GM12892 (cell line): ENCODE measurements around the gene GPR107.

Experiments
- DNase-seq: peaks from one replicate; pipeline ENCODE4 v3.0.0; 2011; ENCODE audit not compliant: insufficient read length
- FAIRE-seq: peaks from 2 replicates; lab custom pipeline; 2011; peaks lifted over from hg19 to GRCh38; lab: Jason Lieb, UNC
- POLR2A ChIP-seq: IDR thresholded peaks from 2 replicates; pipeline ENCODE4 v1.6.1; 2011; ENCODE audit warnings: low read depth, low read length, control low read depth
- POLR2AphosphoS5 ChIP-seq: IDR thresholded peaks from 2 replicates; pipeline ENCODE4 v1.6.1; 2011; ENCODE audit warnings: low read depth, low read length, control low read depth
- TAF1 ChIP-seq: IDR thresholded peaks from 2 replicates; pipeline ENCODE4 v1.6.1; 2011; ENCODE audit warnings: low read depth, mild to moderate bottlenecking, control low read depth, low read length, borderline replicate concordance

GPR107 gene

GRCh38 chr9:130129432-130130061, 75.8 kb downstream of the GPR107 start:
- DNase-seq (no peak), FAIRE-seq (peak; percentile 87)
- no peak for TF ChIP-seq POLR2AphosphoS5
- TF ChIP-seq POLR2A: no peak
- no peak for TF ChIP-seq TAF1

- DNase-seq (no peak), FAIRE-seq (no peak)
- TF ChIP-seq POLR2A (no peak), POLR2AphosphoS5 (no peak), TAF1 (no peak)
These were observed 79.0 kb downstream of the GPR107 start for GRCh38 chr9:130132746-130133145.

GRCh38 chr9:130137081-130137640, 83.5 kb downstream of the GPR107 start:
- TF ChIP-seq POLR2AphosphoS5 (no peak), TAF1 (no peak), POLR2A (no peak; the same call in 1 of the 2 replicates)
- no peak for FAIRE-seq
- DNase-seq: no peak

DNA sequence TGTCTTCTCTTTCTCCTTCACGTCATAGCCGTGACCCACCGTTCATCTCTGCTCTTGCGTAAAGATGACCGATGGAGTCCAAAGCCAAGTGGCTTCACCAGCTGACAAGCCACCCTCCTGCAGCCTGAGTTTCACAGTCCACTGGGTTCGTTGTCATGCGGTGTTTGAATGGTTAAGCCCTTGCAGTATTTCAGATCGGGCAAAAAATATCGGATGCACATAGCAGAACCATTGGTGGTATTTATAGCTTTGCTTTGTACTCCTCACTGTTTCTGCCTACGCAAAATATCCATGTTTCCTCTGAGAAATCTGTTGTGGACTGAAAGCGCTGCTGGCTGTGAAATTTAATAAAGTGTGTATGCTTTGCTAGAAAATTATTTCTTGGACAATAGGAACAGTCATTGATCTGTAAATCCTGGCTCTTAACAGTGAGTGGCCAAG, 84.0 kb downstream of the GPR107 start:
- no peak for FAIRE-seq

DNA sequence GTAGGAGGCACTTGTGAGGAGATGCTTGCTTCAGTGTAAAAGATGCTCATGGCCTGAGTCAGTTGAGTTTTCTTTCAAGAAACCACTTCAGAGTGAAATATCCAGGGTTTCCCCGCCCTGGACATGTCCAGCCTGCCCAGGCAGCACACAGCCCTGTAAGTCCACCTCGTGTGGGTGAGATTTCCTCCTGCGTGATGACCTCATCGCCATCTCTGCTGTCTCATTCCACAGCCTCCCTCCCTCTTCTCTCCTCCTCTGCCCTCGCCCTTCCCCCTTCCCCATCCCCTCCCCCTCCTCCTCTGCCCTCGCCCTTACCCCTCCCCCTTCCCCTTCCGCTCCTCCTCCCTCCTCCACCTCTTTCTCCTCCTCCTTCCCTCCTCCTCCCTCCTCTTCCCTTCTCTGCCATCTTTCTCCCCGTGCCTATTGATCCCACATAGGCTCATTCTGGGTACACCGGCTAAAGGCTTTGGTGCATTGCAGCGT, 84.5 kb downstream of the GPR107 start:
- TF ChIP-seq POLR2A: no peak
- no peak for TF ChIP-seq POLR2AphosphoS5
- TF ChIP-seq TAF1: no peak
- DNase-seq (no peak), FAIRE-seq (no peak)

More for the DNA sequence above, 84.0 kb downstream of the GPR107 start:
- TF ChIP-seq POLR2AphosphoS5 (no peak), POLR2A (no peak), TAF1 (no peak)
- DNase-seq: no peak

DNA sequence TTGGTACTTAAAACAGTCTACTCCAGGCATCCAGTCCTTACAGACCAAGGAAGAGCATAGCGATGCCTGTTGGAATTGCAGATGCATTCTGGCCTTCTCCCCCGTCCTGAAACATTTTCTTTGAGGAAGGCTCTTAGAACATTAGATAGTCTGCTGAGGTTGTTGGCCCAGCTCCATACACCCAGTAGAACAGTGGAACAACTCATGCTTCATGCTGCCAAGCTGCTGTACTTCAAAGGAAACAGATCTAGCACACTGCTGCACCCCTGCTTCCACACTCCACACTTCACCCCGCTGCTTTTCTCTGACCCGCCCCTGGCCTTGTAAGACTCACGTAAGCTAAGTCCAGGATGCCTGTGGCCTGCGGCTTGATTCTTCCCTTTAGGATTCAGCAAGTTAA, 85.1 kb downstream of the GPR107 start:
- DNase-seq (no peak), FAIRE-seq (no peak)
- TF ChIP-seq POLR2A (no peak), POLR2AphosphoS5 (no peak), TAF1 (no peak)

- DNase-seq (no peak), FAIRE-seq (no peak)
- TF ChIP-seq TAF1 (no peak), POLR2A (no peak), POLR2AphosphoS5 (no peak)
These were observed 85.5 kb downstream of the GPR107 start for GRCh38 chr9:130139251-130139650.

- FAIRE-seq (no peak), DNase-seq (no peak)
- TF ChIP-seq POLR2A (no peak), TAF1 (no peak), POLR2AphosphoS5 (no peak)
These were observed 87.0 kb downstream of the GPR107 start for GRCh38 chr9:130140706-130141105.

GRCh38 chr9:130142056-130142455, 88.3 kb downstream of the GPR107 start:
- FAIRE-seq (no peak), DNase-seq (no peak)
- TF ChIP-seq POLR2A: no peak
- no peak for TF ChIP-seq TAF1
- no peak for TF ChIP-seq POLR2AphosphoS5

DNA sequence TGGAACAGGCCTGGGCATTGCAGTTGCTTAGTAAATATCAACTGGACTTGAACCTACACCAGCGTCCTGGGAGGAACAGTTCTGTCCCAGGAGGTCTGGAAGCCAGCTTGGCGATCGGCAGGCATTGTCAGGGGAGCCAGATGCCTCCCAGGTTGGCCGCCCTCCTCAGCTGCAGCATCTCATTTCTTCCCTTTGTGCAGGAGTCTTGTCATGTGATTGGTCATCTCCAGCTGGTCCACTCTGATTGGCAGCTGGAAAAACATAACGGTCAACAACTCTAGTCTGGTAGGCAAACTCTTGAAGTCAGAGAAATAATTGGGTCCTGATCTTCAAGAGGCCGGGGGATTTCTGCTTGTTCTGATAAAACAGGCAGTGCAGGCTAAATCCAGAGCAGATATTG, 88.9 kb downstream of the GPR107 start:
- no peak for DNase-seq
- no peak for FAIRE-seq
- TF ChIP-seq TAF1 (no peak), POLR2AphosphoS5 (no peak), POLR2A (no peak)

GRCh38 chr9:130143279-130143893, 89.7 kb downstream of the GPR107 start:
- no peak for TF ChIP-seq TAF1
- TF ChIP-seq POLR2A: no peak
- no peak for TF ChIP-seq POLR2AphosphoS5
- DNase-seq (no peak), FAIRE-seq (no peak)

GRCh38 chr9:130143958-130144366, 90.3 kb downstream of the GPR107 start:
- no peak for FAIRE-seq
- no peak for DNase-seq
- no peak for TF ChIP-seq POLR2AphosphoS5
- TF ChIP-seq POLR2A: no peak
- no peak for TF ChIP-seq TAF1
